C4-2B (cell line): ENCODE measurements around the gene PNMA1.

Experiments used
- H3K27ac ChIP-seq: fragments of 450-650 bp; 2 replicates; pipeline ENCODE4 v1.5.1; 2017
- ZFX ChIP-seq: fragments of 450-650 bp; IDR thresholded peaks from 2 replicates; pipeline ENCODE4 v1.6.1; 2017
- TF ChIP-seq, protein P1 (sequence below): fragments of 450-650 bp; conservative IDR thresholded peaks from 2 replicates; pipeline ENCODE4 v1.5.1; 2017; ENCODE audit warnings: mild to moderate bottlenecking

The PNMA1 gene

GRCh38 chr14:73744175-73744867 lies 30.1 kb upstream of the PNMA1 start:
- H3K27ac ChIP-seq: peak overlapping the region; percentile 10
- TF ChIP-seq, protein P1, sequence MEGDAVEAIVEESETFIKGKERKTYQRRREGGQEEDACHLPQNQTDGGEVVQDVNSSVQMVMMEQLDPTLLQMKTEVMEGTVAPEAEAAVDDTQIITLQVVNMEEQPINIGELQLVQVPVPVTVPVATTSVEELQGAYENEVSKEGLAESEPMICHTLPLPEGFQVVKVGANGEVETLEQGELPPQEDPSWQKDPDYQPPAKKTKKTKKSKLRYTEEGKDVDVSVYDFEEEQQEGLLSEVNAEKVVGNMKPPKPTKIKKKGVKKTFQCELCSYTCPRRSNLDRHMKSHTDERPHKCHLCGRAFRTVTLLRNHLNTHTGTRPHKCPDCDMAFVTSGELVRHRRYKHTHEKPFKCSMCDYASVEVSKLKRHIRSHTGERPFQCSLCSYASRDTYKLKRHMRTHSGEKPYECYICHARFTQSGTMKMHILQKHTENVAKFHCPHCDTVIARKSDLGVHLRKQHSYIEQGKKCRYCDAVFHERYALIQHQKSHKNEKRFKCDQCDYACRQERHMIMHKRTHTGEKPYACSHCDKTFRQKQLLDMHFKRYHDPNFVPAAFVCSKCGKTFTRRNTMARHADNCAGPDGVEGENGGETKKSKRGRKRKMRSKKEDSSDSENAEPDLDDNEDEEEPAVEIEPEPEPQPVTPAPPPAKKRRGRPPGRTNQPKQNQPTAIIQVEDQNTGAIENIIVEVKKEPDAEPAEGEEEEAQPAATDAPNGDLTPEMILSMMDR: no peak

GRCh38 chr14:73743431-73743931 lies 29.3 kb upstream of the PNMA1 start:
- no peak overlapping the region for H3K27ac ChIP-seq

DNA sequence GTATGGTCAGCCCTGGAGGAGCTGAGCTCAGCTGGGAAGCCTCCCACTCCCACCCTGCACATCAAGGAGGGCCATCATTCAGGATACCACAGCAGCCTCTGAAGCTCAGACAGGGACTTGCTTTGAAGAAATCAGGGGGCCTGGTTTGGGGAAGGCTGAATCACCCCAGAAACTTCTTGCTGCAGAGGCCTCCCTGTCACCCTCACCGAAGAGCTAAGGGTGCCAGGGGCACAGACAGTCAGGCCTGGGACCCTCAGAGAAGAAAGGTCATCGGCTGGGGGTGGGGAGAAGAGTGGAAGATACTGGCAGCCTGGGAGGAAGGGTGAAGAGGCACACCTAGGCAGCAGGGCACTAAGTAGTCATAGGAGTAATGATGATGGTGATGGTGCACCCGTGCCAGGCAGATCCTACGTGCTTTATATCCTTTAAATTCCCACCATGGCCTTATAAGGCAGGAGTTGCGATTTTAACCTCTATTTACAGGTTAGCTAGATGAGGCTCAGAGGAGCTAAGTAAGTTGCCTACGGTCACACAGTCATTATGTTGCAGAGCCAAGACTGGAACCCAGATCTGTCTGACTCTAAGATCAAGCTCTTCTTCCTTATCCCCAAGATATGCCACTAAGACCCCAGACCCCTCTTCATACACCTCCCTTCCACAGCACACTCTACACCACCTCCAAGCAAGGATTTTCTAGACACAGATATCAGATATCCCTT lies 28.5 kb upstream of the PNMA1 start:
- peak overlapping the region; percentile 58 for H3K27ac ChIP-seq
- TF ChIP-seq, protein P1: no peak
- TF ChIP-seq ZFX: no peak

More at GRCh38 chr14:73743431-73743931, 29.3 kb upstream of the PNMA1 start:
- TF ChIP-seq ZFX: no peak
- TF ChIP-seq, protein P1: no peak

DNA sequence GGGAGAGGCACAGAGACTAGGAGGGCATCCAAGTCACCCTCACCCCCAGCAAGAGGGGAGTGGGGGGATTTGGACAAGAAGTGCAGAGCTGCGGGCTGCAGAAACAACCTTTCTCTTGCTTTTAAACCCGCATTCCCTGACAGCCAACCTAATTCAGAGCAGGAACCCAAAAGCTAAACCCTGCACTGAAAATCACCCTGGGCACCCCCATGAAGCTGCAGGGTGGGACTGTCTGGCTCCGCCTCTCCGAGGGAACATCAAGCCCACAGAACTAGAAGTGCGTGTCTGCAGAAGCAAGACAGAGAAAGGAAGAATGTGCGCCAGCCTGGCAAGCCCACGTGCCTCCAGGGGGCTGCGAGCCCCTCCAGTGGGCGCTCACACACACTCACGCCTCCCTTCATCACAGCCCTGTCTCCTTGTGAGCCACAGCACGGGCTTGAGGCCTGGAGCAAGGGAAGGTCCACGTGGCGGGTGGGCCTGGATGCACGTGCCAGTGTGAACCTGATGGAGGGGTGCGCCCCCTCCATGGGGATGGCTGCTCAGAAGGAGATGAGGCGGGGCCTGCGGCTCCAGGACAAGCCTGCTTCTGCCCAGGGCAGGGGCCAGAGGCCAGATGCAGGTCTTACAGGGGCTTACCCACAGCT lies 27.8 kb upstream of the PNMA1 start:
- TF ChIP-seq, protein P1: no peak
- TF ChIP-seq ZFX: no peak
- peak overlapping the region; percentile 58 for H3K27ac ChIP-seq

- peak overlapping the region; percentile 58 for H3K27ac ChIP-seq
- TF ChIP-seq, protein P1: no peak
- TF ChIP-seq ZFX: no peak
Observed at GRCh38 chr14:73741386-73741875, 27.2 kb upstream of the PNMA1 start.

GRCh38 chr14:73740618-73741326 lies 26.6 kb upstream of the PNMA1 start:
- TF ChIP-seq ZFX: no peak; the same call in 1 of the 2 replicates
- TF ChIP-seq, protein P1: no peak
- H3K27ac ChIP-seq: peak overlapping the region; percentile 58
